Measurements from ENCODE around the gene PROSER3. TPM values are rescaled to one million over a fixed set of nuclear protein-coding genes. Genes with fewer than 3 reads are reported as not detected.

PROSER3 gene
- total and polyA plus RNA-seq, 2 experiments from 2014 or later: 21.8 to 28.0 TPM

DNA sequence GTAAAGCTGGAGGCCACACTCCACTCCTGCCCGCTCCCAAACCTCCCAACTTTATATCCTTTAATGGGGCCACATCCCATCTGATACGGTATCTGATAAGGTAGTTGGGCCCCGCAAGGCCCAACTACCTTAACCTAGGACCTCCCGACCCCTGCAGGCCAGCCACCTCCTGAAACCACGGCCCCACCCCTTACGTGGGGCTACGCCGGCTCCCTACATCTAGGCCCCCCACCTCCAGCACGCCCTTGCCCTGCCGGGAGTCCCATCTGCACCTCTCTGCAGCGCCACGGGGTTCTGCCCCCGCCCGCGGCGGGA is 17.9 kb upstream of the PROSER3 start:
- Histone ChIP-seq H3K4me2 (peak overlapping the region; percentile 91), H3K4me3 (peak overlapping the region; percentile 96), H3K79me2 (replicated peaks; ENCODE audit: insufficient read depth) (no peaks in the 10 kb centered on the region), H3K27ac (ENCODE audit: low read depth) (peak overlapping the region; percentile 81; the same call in 1 of the 2 replicates), H3K4me1 (ENCODE audit: insufficient read depth) (peaks cover 4% of the 10 kb centered on the region; the same call in 1 of the 2 replicates), H2AFZ (peak overlapping the region; percentile 78; the same call in 1 of the 2 replicates), H4K20me1 (replicated peaks; ENCODE audit: insufficient read depth) (no peaks in the 10 kb centered on the region; the same call in 1 of the 2 replicates), H3F3A (replicated peaks; ENCODE audit: low read depth) (peaks cover 10% of the 10 kb centered on the region), H3K27me3 (ENCODE audit: insufficient read depth) (no peaks in the 10 kb centered on the region), H3K9me2 (ENCODE audit: insufficient read depth) (no peaks in the 10 kb centered on the region), H3K36me3 (ENCODE audit: insufficient read depth) (peaks cover 4% of the 10 kb centered on the region; the same call in 1 of the 2 replicates)
- Mint-ChIP-seq H3K9me3 (no peaks in the 10 kb centered on the region), H3K4me1 (peaks cover 10% of the 10 kb centered on the region), H3K36me3 (ENCODE audit: low read depth) (peaks cover 41% of the 10 kb centered on the region), H3K27me3 (ENCODE audit: insufficient read depth, low read depth, poor library complexity) (peaks cover 5% of the 10 kb centered on the region), H3K27ac (no peak overlapping the region), H3K4me3 (peak overlapping the region; percentile 83)
- DNase-seq (ENCODE audit: low spot score) (no peak), ATAC-seq (peak; percentile 12)
- TF ChIP-seq EZH2phosphoT487 (IDR thresholded peaks at IDR 0.05; ENCODE audit: unreplicated experiment) (no peak), CTCF (conservative IDR thresholded peaks at IDR 0.05; ENCODE audit: low read depth in 2 of 2) (0 out of 4 replicates have a peak, but pooled peaks of 1 of the 2 experiments have one; percentile 11), ZNF331 (CRISPR knock-in tag; IDR thresholded peaks at IDR 0.05; ENCODE audit: low read depth) (no peak), POLR2AphosphoS5 (IDR thresholded peaks at IDR 0.05; ENCODE audit: low read depth) (0 out of 2 replicates have a peak, but pooled peaks have one; percentile 1), ZNF114 (CRISPR knock-in tag; IDR thresholded peaks at IDR 0.05) (no peak)

DNA sequence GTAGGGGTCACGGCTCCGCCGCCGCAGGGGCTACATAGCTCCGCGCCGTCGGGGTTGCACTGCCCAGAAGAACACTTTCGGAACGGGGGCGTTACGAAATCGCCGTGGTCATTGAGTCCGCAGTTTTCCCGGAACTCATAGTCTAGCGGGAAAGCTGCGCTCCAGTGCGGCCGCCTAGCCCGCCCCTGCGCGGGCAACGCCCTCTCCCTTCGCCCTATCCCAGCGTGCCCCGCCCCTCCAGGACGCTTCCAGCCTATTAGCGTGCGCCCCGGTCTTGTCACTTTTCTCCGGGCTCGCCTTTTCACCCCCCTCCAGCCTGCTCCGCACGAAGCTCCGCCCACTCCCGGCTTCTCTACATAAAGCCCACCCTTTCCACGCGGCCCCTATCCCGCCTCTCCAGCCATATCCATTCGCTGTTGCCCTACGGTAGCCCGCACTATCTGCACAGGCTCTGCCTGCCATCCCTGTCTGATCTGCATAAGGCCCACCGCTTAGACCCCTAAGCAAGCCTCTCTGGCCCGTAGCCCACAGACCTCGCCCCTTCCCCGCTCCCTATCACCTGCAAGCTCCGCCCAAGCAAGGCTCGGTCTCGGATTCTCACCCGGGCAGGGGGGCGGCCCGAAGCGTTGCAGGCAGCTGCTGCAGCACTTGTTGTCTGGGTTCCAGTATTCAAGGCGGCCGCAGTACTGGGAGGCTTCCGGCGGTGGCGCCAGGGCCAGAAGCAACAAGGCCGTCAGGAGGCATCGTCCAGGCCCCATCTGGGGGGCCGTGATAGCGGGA is 17.4 kb upstream of the PROSER3 start:
- H3K36me3 ChIP-seq (ENCODE audit: insufficient read depth): peaks cover 4% of the 10 kb centered on the region; the same call in 1 of the 2 replicates
- peaks cover 36% of the 10 kb centered on the region for H3K36me3 Mint-ChIP-seq (ENCODE audit: low read depth)
- H3F3A ChIP-seq (replicated peaks; ENCODE audit: low read depth): peaks cover 10% of the 10 kb centered on the region
- no peaks in the 10 kb centered on the region for H3K79me2 ChIP-seq (replicated peaks; ENCODE audit: insufficient read depth)
- peak overlapping the region; percentile 91 for H3K4me2 ChIP-seq
- H3K27me3 Mint-ChIP-seq (ENCODE audit: insufficient read depth, low read depth, poor library complexity): peaks cover 5% of the 10 kb centered on the region
- peak overlapping the region; percentile 98 for H3K27ac Mint-ChIP-seq
- no peaks in the 10 kb centered on the region; the same call in 1 of the 2 replicates for H4K20me1 ChIP-seq (replicated peaks; ENCODE audit: insufficient read depth)
- H2AFZ ChIP-seq: peak overlapping the region; percentile 78; the same call in 1 of the 2 replicates
- H3K4me1 Mint-ChIP-seq: peaks cover 10% of the 10 kb centered on the region
- peaks cover 4% of the 10 kb centered on the region; the same call in 1 of the 2 replicates for H3K4me1 ChIP-seq (ENCODE audit: insufficient read depth)
- peak overlapping the region; percentile 83 for H3K4me3 Mint-ChIP-seq
- no peaks in the 10 kb centered on the region for H3K9me2 ChIP-seq (ENCODE audit: insufficient read depth)
- H3K4me3 ChIP-seq: peak overlapping the region; percentile 96
- no peaks in the 10 kb centered on the region for H3K9me3 Mint-ChIP-seq
- DNase-seq (ENCODE audit: low spot score) (peak; percentile 99), ATAC-seq (peak; percentile 75)
- H3K27ac ChIP-seq (ENCODE audit: low read depth): peak overlapping the region; percentile 96
- H3K27me3 ChIP-seq (ENCODE audit: insufficient read depth): no peaks in the 10 kb centered on the region
- no peak for TF ChIP-seq EZH2 (IDR thresholded peaks at IDR 0.05; ENCODE audit: low read depth, unreplicated experiment)
- 0 out of 2 replicates have a peak, but pooled peaks have one; percentile 25 for TF ChIP-seq CREB1 (CRISPR knock-in tag; IDR thresholded peaks at IDR 0.05; ENCODE audit: low read depth)
- TF ChIP-seq EZH2phosphoT487 (IDR thresholded peaks at IDR 0.05; ENCODE audit: unreplicated experiment): no peak
- TF ChIP-seq ZNF114 (CRISPR knock-in tag; IDR thresholded peaks at IDR 0.05): peak; percentile 87; the same call in 1 of the 2 replicates
- peak; percentile 82 for TF ChIP-seq POLR2AphosphoS5 (IDR thresholded peaks at IDR 0.05; ENCODE audit: low read depth)
- TF ChIP-seq, protein P1, sequence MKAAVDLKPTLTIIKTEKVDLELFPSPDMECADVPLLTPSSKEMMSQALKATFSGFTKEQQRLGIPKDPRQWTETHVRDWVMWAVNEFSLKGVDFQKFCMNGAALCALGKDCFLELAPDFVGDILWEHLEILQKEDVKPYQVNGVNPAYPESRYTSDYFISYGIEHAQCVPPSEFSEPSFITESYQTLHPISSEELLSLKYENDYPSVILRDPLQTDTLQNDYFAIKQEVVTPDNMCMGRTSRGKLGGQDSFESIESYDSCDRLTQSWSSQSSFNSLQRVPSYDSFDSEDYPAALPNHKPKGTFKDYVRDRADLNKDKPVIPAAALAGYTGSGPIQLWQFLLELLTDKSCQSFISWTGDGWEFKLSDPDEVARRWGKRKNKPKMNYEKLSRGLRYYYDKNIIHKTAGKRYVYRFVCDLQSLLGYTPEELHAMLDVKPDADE (IDR thresholded peaks at IDR 0.05): peak; percentile 12; the same call in 1 of the 2 replicates

Measured in GM23338 (cell line).